Heart right ventricle (tissue), 16 donors: ENCODE measurements around the gene ITGA1. TPM values are rescaled to one million over a fixed set of nuclear protein-coding genes. Genes with fewer than 3 reads are reported as not detected.

Experiments
- ATAC-seq, 8 donors: fragments of 200-7000 bp; cut with Tn5 transposase; one replicate each; pipeline ENCODE4 v1.9.1; 2020; ENCODE audit warnings: mild to moderate bottlenecking in 8 of 8, moderate library complexity in 8 of 8, moderate number of reproducible peaks in 1 of 8
- DNase-seq, 2 donors: peaks; one replicate each; pipeline ENCODE4 v3.0.0-alpha.2; 2020
- H3K27ac ChIP-seq, 10 donors: fragments of 200-600 bp; sonication (generic) in 2 of 10; one replicate each; pipeline versions ENCODE4 v1.5.0 to v1.8.0; 2020 to 2022; ENCODE audit warnings: mild to moderate bottlenecking in 3 of 10
- H3K27me3 ChIP-seq, 7 donors: fragments of 200-600 bp; one replicate each; pipeline ENCODE4 v1.8.0; 2021 to 2022; ENCODE audit warnings: mild to moderate bottlenecking in 2 of 7
- H3K36me3 ChIP-seq, 9 donors: fragments of 200-600 bp; sonication (generic) in 1 of 9; one replicate each; pipeline versions ENCODE4 v1.5.0 to v1.8.0; 2020 to 2022; ENCODE audit warnings: mild to moderate bottlenecking in 2 of 9
- H3K4me1 ChIP-seq, 9 donors: fragments of 200-600 bp; sonication (generic) in 1 of 9; one replicate each; pipeline versions ENCODE4 v1.5.0 to v1.8.0; 2020 to 2022; ENCODE audit warnings: mild to moderate bottlenecking in 4 of 9
- H3K4me3 ChIP-seq, 10 donors: fragments of 200-600 bp; sonication (generic) in 2 of 10; one replicate each; pipeline versions ENCODE4 v1.5.0 to v1.8.0; 2020 to 2022; ENCODE audit warnings: mild to moderate bottlenecking in 7 of 10, moderate library complexity in 2 of 10
- H3K9me3 ChIP-seq, 11 donors: fragments of 200-600 bp in 10 of 11; sonication (generic) in 2 of 11; one replicate each; pipeline versions ENCODE4 v1.5.0 to v1.8.0; 2013 to 2022; ENCODE audit warnings: mild to moderate bottlenecking in 2 of 11, control low read depth in 1 of 11, moderate library complexity in 1 of 11
- CTCF ChIP-seq, 9 donors: fragments of 200-600 bp; sonication (generic) in 2 of 9; IDR thresholded peaks; one replicate each; pipeline versions ENCODE4 v1.5.0 to v1.8.0; 2021 to 2022; ENCODE audit warnings: antibody characterized with exemption in 9 of 9, mild to moderate bottlenecking in 5 of 9, moderate library complexity in 1 of 9
- WGBS, 2 donors: extraction: QIAGEN DNeasy Blood & Tissue Kit; methylation state at CpG; one replicate each; pipeline ENCODE4 v1.1.7; 2013; ENCODE audit warnings: inconsistent platforms in 1 of 2; 5-methylcytosine and 5-hydroxymethylcytosine counted together
- intact Hi-C, 10 donors: fragments of 100-400 bp; cut with DNase I; formaldehyde crosslinking; loops; one replicate each; pipeline versions ENCODE4 v1.11.1 to v1.14.2; 2022
- polyA plus RNA-seq, 2 donors: library from polyadenylated mRNA; stranded (reverse); fragments of 200-250 nt; gene quantifications; one replicate each; pipeline ENCODE4 v1.2.3, GENCODE V29; 2013
- total RNA-seq, 10 donors: library from RNA; stranded (reverse); fragmentation: NEBNext Ultra II Directional in 3 of 10; extraction: Animal tissue kit (Norgen Biotek cat#: 25700) in 3 of 10; gene quantifications; one replicate each; pipeline versions ENCODE4 v1.2.1 to v1.2.4, GENCODE V29; 2021 to 2023
- donor health status: Arrhythmogenic right ventricular cardiomyopathy.
- donor health status: ischemic (EF 13 %, LVEDD 7.1; RV severe dilation, severe dysfunction).
- donor health status: healthy with polysubstance abuse.
- donor health status: DM: no; HTN: yes; CAD: no.
- donor health status: DM: no; HTN: no; CAD: no.
- donor health status: ischemic (EF 25% LVEDD 6.9; RV normal size, moderate dysfunction).
- donor health status: ischemic (EF 25% LVEDD 5.7; RV mildly dilated, moderate dysfunction).
- donor health status: healthy.
- donor health status: DM: yes; HTN: yes; CAD: no.
- donor health status: Ischemic cardiomyopathy.
- donor health status: ischemic (EF 35%, LVEDD 5.7; RV mildly dilated, moderate dysfunction).
- donor health status: nonischemic (EF 11% LVEDD 7.7; RV severe dilation, severe dysfunction).
- donor health status: DM: yes; HTN: yes; CAD: no.
- donor health status: PGD.
- donor health status: ischemic (EF 29% LVEDD 5.4; RV normal size, mild dysfunction).
- donor health status: nonischemic (EF 23%, LVEDD 6.1; RV moderate dilation, normal function).

ITGA1 gene
- total and polyA plus RNA-seq, 12 donors, result 7.7 to 48.2 (median 24.3) TPM

- intact Hi-C loops, result no loop called here
- DNase-seq (no peak), ATAC-seq (no peak)
- Histone ChIP-seq H3K27me3 (no peaks in the 10 kb centered on the region), H3K27ac (no peak overlapping the region), H3K4me3 (no peak overlapping the region), H3K9me3 (peaks cover 0 to 10% (median 4%) of the 10 kb centered on the region in 11 donors), H3K4me1 (peaks cover 0 to 13% (median 3%) of the 10 kb centered on the region in 9 donors), H3K36me3 (no peaks in the 10 kb centered on the region)
- 73 to 75% methylated on average over 2 of the region's 2 CpGs for WGBS, 2 donors
- TF ChIP-seq CTCF (IDR thresholded peaks at IDR 0.05), result no peak
Observed at GRCh38 chr5:52831786-52832511, 44.2 kb downstream of the ITGA1 start.

DNA sequence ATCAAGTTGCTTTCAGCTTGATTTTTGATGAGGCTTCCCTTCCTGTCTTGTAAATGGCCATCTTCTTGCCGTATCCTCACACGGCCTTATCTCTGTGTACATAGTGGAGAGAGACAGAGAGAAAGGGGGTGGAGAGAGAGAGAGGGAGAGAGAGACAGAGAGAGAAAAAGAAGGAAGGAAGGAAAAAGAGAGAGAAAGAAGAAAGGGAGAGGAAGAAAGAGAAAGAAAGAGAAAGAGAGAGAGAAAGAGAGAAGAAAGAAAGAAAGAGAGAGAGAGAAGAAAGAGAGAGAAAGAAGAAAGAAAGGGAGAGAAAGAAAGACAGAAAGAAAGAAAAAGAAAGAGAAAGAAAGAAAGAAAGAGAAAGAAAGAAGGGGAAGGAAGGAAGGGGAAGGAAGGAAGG lies 46.6 kb downstream of the ITGA1 start:
- intact Hi-C loops, result no loop called here
- Histone ChIP-seq H3K4me1 (peaks cover 0 to 37% (median 5%) of the 10 kb centered on the region in 9 donors), H3K4me3 (no peak overlapping the region), H3K36me3 (no peaks in the 10 kb centered on the region), H3K9me3 (no peaks in the 10 kb centered on the region), H3K27ac (no peak overlapping the region), H3K27me3 (no peaks in the 10 kb centered on the region)
- WGBS, 2 donors, result 73 to 80% methylated on average over 2 of the region's 2 CpGs
- TF ChIP-seq CTCF (IDR thresholded peaks at IDR 0.05), result no peak
- no peak for ATAC-seq
- no peak for DNase-seq

DNA sequence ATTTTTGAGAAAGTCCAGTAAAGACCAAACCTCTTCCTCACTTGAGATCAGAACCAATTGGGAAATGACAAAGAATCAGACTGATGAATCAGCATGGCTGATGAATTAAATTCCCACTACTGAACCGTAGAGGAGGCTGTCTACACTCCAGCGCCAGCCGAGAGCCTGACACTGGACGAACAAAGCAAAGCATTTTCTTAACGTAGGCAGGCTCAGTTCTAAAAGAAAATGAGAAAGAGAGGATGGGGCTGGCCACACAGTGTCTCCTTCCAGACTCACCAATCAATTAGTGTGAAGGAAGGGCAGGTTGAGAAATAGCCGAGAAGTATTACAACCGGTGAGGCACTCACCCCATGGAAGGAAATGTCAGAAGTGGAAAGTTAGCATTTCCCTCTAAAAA lies 49.4 kb downstream of the ITGA1 start:
- Histone ChIP-seq H3K36me3 (no peaks in the 10 kb centered on the region), H3K27ac (peak overlapping the region; percentile 10 to 78 (median 54)), H3K9me3 (no peaks in the 10 kb centered on the region), H3K27me3 (no peaks in the 10 kb centered on the region), H3K4me3 (peak overlapping the region in 2 of 10 donors; percentile 7 to 21), H3K4me1 (peaks cover 0 to 57% (median 10%) of the 10 kb centered on the region in 9 donors)
- WGBS, 2 donors, result 42 to 51% methylated on average over 7 of the region's 7 CpGs
- intact Hi-C loops, result no loop called here
- peak in 4 of 9 donors; percentile 15 to 43 (median 33) for TF ChIP-seq CTCF (IDR thresholded peaks at IDR 0.05)
- peak in 7 of 8 donors; percentile 45 to 73 (median 54) for ATAC-seq
- no peak for DNase-seq

GRCh38 chr5:52837591-52838001 lies 49.9 kb downstream of the ITGA1 start:
- no peak for TF ChIP-seq CTCF (IDR thresholded peaks at IDR 0.05)
- DNase-seq, result no peak
- intact Hi-C loops, result no loop called here
- ATAC-seq, result peak in 2 of 8 donors; percentile 17 to 50
- no peaks in the 10 kb centered on the region for H3K27me3 ChIP-seq
- no peaks in the 10 kb centered on the region for H3K36me3 ChIP-seq
- H3K27ac ChIP-seq, result peak overlapping the region; percentile 10 to 78 (median 54)
- peak overlapping the region in 2 of 10 donors; percentile 7 to 21 for H3K4me3 ChIP-seq
- H3K9me3 ChIP-seq, result no peaks in the 10 kb centered on the region
- H3K4me1 ChIP-seq, result peaks cover 0 to 57% (median 10%) of the 10 kb centered on the region in 9 donors
- 52 to 70% methylated on average over 2 of the region's 2 CpGs for WGBS, 2 donors
